Activated T-cell treated with anti-CD3 and anti-CD28 coated beads for 4 hours (primary cell): ENCODE results near the gene EMX2.

Source experiments
- DNase-seq: peaks from one replicate; pipeline ENCODE4 v3.0.0-alpha.2; 2020

The EMX2 gene

DNA sequence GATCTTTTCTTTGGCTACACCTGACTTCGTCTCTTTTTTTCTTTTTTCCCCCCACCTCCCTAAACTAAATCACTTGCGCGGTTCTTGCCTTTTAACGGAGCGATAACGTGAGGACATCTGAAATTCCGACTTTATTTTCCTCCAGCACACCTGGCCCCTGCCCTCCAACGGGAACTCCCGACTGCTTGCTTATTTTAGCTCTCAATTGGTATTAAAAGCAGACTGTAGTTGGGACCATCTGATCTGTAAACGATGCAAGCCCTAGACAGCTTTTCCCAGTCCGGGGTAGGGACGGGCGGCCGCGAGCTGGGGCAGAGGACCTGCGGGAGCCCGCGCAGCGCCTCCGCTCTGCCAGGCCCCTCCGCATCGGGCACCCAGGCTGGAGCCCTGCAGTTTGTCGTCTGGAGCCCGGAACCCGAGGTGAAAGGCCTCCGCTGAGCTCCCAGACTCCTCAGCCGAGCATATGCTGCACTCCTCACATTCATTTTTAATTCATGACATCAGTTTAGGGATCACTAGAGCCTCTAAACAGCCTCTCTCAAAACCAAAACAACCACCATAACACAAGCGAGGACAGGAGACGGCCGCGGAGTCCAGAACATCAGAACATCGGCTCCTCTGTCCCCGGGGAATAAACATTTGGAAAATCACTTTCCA, 10.0 kb upstream of the EMX2 start:
- no peak for DNase-seq

DNA sequence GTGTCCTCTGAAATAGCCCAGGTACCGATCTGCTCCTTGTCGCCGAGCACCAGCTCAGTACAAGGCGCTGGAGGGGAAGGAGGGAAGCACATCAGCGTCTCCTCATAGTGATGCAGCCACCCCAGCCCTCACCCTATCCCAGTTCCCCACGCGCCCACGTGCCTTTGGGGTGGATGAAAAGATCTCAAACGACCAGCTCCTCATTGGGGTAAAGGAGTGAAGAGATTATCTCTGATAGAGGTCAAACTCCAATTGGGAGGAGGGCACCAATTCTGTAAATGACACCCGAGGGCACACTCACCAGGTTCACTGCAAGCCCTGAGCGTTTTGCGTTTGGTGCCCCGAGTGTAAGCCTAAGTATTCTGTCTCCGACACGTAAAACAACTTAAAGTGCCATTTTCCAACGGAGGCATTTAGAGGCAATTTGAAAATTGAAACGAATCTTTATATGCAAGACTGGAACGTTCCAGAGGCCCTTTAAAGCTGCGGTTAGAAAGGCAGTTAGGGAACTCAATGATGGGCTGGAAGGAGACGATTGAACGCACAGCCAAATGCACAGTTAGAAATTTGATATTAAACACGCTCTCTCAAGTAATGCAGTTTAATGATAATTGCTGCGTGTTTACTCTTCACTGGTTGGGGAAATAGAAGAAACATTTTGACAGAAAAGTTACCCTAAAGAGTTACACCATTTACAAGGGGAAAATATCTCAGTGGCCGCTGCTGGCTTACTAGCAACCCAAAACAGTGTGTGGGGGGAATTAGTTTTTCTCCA, 8.9 kb upstream of the EMX2 start:
- no peak for DNase-seq

DNA sequence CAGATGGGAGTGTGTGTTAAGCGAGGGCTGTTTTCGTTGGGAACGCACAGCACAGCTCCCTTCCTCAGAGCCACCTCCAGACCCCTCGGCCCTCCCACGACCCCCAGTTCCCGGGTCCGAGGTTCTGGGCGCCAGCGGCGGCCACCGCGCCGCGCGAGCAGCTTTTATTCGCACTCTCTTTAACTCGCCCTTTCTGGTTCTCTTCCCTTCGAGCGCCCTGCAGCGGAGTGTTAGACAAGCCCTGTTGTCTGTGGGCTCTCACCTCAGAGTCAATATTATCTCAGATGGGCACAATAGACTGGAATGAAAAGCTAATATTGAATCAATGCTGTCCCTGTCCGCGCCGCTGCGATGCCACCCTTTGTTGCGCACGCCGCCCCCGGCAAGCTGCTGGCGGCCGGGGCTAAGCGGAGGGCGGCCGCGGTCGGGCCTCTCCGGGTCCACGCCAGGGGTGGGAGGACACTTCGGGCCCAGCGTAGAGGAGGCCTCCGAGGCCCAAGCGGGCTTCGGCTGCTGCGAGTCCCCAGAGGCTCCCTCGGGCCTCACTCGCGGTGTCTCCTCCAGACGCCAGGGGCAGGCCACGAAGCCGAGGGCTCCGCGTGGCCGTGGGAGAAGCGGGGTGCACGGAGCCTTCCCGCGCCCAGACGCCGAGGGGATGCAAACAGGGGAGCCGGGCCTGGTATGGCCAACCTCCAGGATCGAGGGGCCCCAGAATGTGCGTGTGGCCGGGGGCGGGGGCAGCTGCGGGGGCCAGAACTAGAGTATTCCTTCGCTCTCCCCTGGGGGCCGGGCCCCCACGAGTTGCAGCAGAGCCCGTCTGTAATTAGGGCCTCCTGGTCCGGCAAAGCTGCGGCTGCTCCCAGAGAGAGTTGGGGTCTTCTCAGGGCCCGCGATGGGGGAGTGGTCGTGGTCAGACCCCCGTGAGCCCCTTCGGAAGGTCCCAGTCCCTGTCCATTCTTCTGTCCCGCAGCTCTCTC, 7.9 kb upstream of the EMX2 start:
- DNase-seq: no peak

DNA sequence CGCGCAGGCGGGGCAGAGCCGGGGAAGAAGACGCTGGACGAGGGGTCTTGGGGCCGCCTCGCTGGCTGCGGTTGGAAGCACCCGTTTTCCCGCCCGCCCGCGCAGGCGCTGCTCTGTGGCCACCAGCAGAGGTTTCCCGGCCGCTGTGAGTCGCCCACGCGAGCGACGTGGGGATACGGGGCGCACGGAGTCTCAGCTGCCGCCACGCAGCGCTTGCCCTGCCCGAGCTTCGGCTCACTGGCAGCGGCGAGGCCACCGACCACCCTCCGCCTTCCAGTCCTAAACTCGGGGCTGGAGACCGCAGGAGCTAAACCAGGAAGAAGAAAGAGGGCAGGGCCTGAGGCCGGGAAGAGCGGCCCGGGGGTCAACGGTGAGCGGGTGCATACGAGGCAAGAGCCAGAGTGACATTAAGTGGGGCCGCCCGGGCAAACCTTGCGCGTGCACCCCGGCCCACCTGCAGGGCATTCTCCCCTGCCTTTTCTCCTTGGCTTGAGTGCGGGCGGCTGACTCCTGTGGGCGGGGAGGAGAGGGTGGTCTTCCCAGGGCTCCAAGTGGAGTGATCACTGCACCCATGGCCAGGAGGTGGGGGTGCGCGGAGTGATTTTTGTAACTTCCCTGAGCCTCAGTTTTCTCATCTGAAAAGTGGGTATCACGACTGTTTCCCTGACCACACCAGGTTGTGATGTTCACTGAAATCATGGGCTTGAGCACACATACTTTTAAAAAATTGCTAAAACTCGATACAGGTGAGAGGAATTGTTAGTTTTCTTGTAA, 7.1 kb upstream of the EMX2 start:
- DNase-seq: no peak

DNA sequence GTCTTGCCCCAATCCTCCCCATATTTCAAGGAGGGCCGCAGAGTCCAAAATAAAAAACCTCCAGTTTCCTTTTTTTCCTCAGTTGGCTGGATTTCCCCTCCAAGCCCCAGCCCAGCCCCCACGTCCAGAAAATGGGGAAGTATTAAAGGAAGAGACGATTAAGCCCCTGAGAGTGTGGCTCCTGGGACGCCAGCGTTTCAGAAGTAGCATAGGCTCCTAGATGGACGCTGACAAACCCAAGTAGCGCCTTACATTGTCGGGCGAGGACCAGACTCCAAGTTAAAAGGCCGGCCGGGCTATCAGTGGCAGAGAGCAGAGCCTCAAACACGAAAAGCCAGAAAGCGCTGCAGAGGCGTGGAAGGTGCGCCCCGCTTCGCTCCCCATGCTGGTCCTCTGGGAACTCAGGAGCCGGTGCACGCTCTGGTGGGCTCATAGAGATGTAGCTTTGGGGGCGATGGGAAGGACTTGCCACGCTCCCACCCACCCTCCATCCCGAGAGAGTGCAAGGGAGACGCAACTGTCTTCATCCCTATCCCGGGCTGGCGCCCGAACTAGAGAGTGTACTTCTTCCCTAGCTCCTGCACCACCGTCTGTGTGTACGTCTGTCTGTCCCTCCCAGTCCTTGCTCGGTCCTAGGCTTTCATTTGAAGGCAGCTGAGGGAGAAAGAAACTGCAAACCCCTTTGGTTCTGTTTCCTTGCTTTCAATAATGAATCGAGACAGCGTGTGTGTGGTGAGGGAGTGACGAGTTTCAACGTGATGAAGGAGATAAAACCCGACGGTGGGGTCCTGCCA, 6.3 kb upstream of the EMX2 start:
- no peak for DNase-seq

DNA sequence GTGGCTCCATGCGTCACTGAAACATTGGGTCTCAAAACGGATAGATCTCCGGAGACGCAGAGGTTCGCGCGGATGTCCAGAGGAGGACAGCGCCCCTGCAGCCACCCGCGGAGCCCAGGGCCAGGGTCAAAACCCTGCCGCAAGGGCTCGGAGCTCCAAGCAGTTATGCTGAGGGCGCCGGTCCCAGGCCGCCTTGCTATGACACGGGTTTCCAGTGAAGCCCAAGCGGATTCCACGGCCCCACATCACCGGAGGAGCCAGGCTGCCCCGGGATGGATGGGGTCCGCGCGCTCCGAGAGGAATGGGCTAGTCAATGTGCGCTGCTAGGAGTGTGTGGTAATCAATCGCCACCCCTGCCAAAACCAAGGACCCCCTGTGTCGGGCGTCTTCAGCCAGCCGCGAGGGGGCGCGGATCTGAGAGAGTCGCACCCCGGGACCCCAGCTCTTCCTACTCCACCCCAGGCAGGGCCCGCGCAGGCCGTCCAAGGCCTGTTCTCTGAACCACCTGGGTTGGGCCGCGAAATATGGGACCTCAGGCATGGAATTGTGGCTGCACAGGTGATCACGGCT, 5.6 kb upstream of the EMX2 start:
- no peak for DNase-seq

DNA sequence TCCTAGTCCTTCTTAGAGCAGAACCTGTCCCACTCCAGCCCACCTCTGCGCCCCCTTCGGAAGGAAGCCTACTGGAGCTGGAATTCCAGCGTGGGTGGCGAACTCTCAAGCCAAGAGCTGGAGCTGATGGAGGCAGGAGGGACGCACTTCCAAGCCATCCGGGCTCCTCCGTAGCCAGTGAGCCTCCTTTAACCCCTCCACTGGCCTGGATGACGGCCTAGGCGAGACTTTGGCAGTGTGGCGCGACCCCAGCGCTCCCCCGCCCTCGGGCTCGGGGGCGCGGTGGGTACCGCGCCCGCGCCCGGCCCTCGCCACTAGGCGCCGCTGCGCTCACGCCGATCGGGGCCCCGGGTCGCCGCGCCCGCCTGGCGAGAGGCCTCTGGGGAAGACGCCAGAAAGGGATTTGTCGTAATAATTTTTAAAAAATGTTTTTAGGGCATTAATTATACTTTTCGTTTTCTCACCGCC, 5.1 kb upstream of the EMX2 start:
- no peak for DNase-seq

DNA sequence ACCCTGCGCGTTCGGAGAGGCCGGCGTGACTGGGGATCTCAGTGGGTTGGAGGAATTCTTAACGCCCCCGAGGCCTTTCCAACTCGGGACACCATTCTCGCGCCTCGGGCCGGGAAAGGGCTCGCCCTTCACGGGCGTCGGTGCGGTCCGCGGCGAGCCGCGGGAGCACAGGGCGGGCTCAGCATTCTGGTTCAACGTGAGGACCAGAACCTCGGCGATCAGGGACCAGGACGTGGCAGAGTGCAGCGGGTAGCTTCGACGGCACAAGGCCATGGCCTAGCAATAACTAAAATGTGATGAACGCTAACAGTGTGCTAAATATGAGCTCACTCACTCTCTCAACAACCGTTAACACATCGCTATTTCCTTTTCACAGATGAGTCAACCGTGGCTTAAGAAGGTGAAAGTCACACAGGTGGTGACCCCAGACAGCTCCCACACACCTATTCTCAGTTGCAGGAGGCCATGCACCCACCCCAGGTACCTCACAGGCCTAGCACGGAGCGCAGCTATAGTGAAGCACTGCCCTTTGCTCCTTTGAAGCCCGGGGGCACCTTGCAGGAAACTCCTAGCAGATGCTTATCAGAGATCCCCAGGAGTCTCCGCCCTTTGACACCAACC, 4.5 kb upstream of the EMX2 start:
- no peak for DNase-seq

DNA sequence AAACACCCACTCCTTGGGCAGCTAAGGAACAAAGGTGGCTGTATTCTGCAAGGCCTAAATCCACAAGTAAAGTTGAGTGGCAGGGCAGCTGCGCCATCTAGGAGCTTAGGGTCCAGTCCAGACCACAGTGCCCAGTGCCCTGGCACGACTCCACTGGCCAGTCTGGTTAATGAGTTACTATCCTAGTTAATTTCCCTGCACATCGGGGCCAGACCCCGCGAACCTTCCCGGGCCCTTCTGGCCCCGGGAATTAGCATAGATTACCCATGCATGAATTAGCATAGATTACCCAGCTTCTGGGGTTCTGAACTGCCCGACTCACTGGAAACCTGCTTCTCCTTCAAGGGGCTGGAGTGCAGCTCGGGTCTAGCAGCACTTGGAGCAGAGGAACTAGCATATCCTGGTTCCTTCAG, 3.2 kb upstream of the EMX2 start:
- DNase-seq: no peak

DNA sequence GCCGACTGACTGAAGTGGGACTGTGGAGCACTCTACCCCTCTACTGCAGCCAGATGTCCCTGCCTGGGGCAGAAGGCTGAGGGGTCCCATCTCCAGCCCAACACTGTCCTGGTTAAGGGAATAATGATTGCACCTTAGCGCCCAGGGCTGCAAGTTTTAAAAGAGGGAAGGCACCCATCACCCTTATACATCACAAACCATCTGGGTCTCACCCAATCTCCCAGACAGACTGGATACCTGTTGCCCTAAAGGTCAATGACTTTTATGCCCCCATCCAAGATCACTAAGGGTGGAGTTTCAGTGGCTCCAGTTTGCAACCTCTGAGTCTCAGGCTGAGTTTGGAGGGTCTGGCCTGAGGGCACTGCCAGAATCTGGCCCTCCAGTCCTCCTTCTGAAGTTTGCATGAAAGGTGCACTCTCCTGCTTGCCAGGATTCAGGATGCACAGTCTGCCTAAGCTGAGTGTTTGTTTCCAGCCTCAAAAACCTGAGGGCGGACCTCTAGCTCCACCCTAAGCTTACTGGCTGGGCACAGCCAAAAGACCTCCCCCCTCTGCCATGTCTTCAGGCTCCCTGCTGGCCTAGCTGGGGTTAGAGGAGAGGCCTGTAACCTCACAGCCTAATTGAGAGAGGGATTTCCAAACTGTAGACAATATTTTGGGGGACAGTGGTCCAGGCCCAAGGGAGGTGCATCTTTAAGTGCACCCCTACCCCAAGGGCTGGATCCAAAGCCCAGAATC, 2.5 kb upstream of the EMX2 start:
- DNase-seq: no peak

DNA sequence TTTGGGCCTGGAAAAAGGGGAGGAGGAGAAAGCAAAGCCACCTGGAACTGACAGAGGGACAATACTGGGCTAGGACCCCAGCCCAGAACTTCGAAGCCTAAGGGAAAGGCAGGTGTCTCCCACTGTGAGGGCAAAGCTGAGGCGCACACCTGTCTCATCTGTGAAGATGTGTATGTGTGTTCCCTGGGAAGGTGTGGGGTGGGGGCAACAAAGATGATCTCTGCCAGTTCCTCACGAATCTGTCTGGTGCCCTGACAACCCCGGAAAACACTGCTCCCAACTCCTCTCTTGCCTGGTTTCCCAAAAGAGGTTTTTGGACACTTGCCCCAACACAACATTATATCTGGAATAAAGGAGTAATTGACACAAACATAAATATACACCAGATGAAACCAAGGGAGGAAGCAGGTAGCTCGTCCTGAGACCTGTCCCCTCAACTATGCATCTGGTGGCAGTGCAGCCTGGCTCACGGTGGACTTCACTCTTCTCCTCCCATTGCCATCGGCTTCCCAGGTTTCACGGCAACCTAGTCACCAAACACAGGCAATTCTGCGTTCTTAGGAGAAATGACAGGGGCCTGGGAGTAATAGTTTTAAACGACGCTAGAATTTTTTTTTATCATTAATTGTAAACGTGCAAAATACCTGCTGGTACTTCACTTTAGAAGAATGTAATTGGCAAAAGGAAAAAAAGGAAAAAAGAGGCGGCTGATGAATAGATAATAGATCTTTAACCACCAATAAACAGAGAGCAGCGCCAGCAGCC, 1.7 kb upstream of the EMX2 start:
- no peak for DNase-seq

DNA sequence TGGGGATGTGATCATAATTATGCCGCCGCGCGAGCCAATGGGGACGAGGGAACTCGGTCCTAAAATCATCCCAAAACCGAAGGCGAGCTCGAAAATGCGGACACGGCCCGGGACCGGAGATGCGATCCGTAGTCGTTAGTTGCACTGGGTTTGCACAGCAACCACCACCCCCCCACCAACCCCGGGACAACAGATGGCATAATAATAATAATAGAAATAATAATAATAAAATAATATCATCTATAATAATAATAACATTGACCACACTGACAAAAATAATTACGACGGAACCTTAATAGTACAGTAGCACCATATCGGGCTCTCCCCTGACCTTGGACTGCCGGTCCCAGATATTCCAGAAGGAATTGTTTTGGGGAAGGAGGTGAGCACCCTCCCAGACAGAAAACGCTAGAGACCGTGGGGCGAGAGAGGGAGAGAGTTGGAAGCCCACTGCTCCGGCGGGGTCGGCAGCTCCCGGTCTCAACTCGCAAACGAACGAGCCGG, 1.1 kb upstream of the EMX2 start:
- no peak for DNase-seq

DNA sequence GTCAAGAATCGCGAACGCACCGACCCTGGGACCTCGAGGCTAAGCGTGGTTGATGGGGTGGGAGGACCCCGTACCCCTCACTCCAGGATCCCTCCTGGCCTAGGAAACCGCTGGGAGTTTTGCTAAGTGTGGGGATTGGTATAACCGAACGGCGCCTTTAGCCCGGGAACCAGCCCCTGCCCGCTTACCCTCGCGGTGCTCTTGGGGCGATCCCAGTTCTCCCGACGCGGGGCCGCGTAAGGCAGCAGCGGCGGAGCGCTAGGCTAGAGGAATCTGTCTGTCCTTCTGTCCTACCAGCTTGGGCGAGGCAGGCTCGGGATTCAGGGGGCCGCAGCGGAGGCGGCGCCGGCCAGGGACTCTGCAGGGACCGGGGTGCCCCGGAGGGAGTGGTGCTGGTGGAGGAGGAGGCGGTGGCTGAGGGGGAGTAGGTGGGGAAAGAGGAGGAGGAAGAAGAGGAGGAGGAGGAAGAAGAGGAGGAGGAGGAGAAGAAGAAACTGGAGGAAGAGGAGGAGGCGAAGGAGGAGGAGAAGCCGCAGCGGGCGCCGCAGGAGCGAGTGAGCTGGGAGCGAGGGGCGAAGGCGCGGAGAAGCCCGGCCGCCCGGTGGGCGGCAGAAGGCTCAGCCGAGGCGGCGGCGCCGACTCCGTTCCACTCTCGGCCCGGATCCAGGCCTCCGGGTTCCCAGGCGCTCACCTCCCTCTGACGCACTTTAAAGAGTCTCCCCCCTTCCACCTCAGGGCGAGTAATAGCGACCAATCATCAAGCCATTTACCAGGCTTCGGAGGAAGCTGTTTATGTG, 439 bp upstream of the EMX2 start:
- no peak for DNase-seq

DNA sequence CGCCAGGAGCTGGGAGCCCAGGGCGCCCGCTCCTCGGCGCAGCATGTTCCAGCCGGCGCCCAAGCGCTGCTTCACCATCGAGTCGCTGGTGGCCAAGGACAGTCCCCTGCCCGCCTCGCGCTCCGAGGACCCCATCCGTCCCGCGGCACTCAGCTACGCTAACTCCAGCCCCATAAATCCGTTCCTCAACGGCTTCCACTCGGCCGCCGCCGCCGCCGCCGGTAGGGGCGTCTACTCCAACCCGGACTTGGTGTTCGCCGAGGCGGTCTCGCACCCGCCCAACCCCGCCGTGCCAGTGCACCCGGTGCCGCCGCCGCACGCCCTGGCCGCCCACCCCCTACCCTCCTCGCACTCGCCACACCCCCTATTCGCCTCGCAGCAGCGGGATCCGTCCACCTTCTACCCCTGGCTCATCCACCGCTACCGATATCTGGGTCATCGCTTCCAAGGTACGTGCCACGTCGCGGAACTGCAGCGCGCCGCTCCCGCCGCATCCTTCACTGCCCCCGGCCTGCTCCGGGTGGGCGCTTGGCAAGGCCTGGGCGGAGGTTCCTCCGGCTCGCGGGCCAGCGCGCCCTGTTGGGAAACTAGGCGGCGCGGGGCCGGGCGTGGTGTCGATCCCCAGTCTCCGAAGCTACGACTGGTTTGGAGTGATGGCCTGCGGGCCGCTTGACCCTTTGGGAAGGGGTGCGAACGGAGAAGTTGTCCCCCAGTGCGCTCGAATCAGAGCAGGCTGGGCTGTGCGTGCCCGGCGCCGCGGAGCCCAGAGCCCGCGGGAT, 868 bp downstream of the EMX2 start:
- DNase-seq: no peak

DNA sequence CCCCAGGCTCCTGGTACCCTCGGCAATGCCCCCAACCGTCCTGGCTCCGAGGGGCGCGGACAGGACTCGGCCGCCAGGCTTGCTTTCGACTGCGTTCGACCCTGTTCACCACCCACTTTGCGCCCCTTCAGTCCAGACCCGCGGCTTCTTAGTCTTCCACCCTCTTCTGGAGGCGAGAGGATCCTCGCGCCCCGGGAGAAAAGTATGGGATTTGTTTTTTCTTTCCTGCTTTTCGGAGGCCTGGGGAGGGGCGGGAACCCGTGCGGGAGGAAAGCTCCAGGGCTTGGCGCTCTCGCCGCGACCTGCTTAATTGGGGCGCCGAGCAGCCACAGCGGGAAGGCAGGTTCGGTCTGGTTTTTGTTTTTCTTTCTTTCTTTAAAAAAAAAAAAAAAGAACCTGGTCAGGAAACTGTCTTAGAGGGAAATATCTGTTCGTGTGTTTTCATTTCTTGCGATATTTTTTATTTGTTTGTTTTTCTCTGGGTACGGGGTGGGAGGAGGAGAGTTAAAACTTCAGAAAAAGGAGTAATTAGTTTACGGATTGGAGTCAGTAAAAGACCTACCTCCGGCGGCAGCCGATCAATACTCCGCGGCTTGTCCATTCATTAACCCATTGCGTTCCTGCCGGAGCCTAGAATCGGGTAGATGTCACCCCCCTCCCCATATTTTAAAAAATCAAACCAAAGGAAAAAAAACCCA, 1.6 kb downstream of the EMX2 start:
- DNase-seq: no peak

DNA sequence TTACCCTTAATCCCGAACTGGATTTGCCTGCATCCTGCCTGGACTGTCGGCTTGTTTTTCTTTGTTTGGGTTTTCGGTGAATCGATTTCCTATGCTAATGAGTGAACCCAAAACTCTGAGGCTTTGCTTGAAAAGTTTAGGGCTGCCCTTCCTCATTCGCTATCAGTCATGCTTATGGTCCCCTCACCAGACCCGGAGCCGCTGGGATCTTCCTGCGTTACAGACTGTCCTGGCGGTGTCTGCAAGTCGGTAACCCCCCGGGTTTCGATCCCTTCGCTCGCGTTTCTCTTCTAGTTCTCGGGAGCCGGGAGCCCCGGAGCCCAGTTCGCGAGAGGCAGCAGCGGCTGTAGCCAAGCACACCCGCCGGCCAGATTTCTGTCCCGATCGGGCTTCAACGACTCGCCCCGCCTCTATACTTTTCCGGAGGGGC, 2.2 kb downstream of the EMX2 start:
- no peak for DNase-seq
